Dendritic cell treated with granulocyte-macrophage colony-stimulating factor and Interleukin-4, amounts not matched to agents 40 ng/mL and 50 ng/mL, for 4 days (primary cell): Measurements from ENCODE around the gene RBFOX2.

Source experiments
- H3K27ac Mint-ChIP-seq: one replicate; pipeline ENCODE4 v1.8.0; 2022; ENCODE audit warnings: mild to moderate bottlenecking, mixed read lengths
- H3K27me3 Mint-ChIP-seq: one replicate; pipeline ENCODE4 v1.8.0; 2022; ENCODE audit warnings: mild to moderate bottlenecking, mixed read lengths
- H3K36me3 Mint-ChIP-seq: one replicate; pipeline ENCODE4 v1.8.0; 2022; ENCODE audit warnings: low read depth, mixed read lengths
- H3K4me1 Mint-ChIP-seq: one replicate; pipeline ENCODE4 v1.8.0; 2022; ENCODE audit warnings: low read depth, mixed read lengths
- H3K4me3 Mint-ChIP-seq: one replicate; pipeline ENCODE4 v1.8.0; 2022; ENCODE audit warnings: mild to moderate bottlenecking, moderate library complexity, mixed read lengths
- H3K9me3 Mint-ChIP-seq: one replicate; pipeline ENCODE4 v1.8.0; 2022; ENCODE audit warnings: mixed read lengths
- intact Hi-C: fragments of 100-400 bp; cut with micrococcal nuclease; formaldehyde crosslinking; loops from one replicate; pipeline ENCODE4 v1.15.0; 2022

RBFOX2 gene

GRCh38 chr22:35734517-35734827 lies 294.2 kb downstream of the RBFOX2 start:
- peaks cover 5% of the 10 kb centered on the region for H3K27me3 Mint-ChIP-seq
- intact Hi-C loops, result no loop called here
- no peak overlapping the region for H3K27ac Mint-ChIP-seq
- H3K36me3 Mint-ChIP-seq, result no peaks in the 10 kb centered on the region
- H3K4me3 Mint-ChIP-seq, result no peak overlapping the region
- no peaks in the 10 kb centered on the region for H3K4me1 Mint-ChIP-seq
- H3K9me3 Mint-ChIP-seq, result no peaks in the 10 kb centered on the region

GRCh38 chr22:35733791-35734516 lies 294.7 kb downstream of the RBFOX2 start:
- intact Hi-C loops, result no loop called here
- no peaks in the 10 kb centered on the region for H3K4me1 Mint-ChIP-seq
- H3K4me3 Mint-ChIP-seq, result no peak overlapping the region
- H3K27me3 Mint-ChIP-seq, result peaks cover 5% of the 10 kb centered on the region
- no peaks in the 10 kb centered on the region for H3K36me3 Mint-ChIP-seq
- no peak overlapping the region for H3K27ac Mint-ChIP-seq
- no peaks in the 10 kb centered on the region for H3K9me3 Mint-ChIP-seq

- Mint-ChIP-seq H3K27me3 (peaks cover 5% of the 10 kb centered on the region), H3K4me3 (no peak overlapping the region), H3K9me3 (no peaks in the 10 kb centered on the region), H3K4me1 (no peaks in the 10 kb centered on the region), H3K36me3 (no peaks in the 10 kb centered on the region), H3K27ac (no peak overlapping the region)
- intact Hi-C loops, result no loop called here
These were observed 295.6 kb downstream of the RBFOX2 start for GRCh38 chr22:35733036-35733435.

GRCh38 chr22:35732116-35732515 lies 296.5 kb downstream of the RBFOX2 start:
- no peak overlapping the region for H3K27ac Mint-ChIP-seq
- H3K27me3 Mint-ChIP-seq, result peaks cover 5% of the 10 kb centered on the region
- intact Hi-C loops, result no loop called here
- no peaks in the 10 kb centered on the region for H3K4me1 Mint-ChIP-seq
- H3K9me3 Mint-ChIP-seq, result no peaks in the 10 kb centered on the region
- H3K36me3 Mint-ChIP-seq, result no peaks in the 10 kb centered on the region
- H3K4me3 Mint-ChIP-seq, result no peak overlapping the region

GRCh38 chr22:35731321-35731720 lies 297.3 kb downstream of the RBFOX2 start:
- H3K27me3 Mint-ChIP-seq, result peaks cover 5% of the 10 kb centered on the region
- intact Hi-C loops, result no loop called here

GRCh38 chr22:35729309-35729698 lies 299.3 kb downstream of the RBFOX2 start:
- Mint-ChIP-seq H3K27ac (no peak overlapping the region), H3K9me3 (no peaks in the 10 kb centered on the region), H3K27me3 (peaks cover 5% of the 10 kb centered on the region), H3K36me3 (no peaks in the 10 kb centered on the region), H3K4me1 (no peaks in the 10 kb centered on the region), H3K4me3 (no peak overlapping the region)
- intact Hi-C loops, result no loop called here

More at GRCh38 chr22:35731321-35731720, 297.3 kb downstream of the RBFOX2 start:
- H3K36me3 Mint-ChIP-seq, result no peaks in the 10 kb centered on the region
- no peaks in the 10 kb centered on the region for H3K9me3 Mint-ChIP-seq
- H3K4me1 Mint-ChIP-seq, result no peaks in the 10 kb centered on the region
- H3K4me3 Mint-ChIP-seq, result no peak overlapping the region
- no peak overlapping the region for H3K27ac Mint-ChIP-seq

GRCh38 chr22:35728639-35729308 lies 299.9 kb downstream of the RBFOX2 start:
- H3K27me3 Mint-ChIP-seq, result peaks cover 5% of the 10 kb centered on the region
- no peaks in the 10 kb centered on the region for H3K9me3 Mint-ChIP-seq
- H3K4me3 Mint-ChIP-seq, result no peak overlapping the region
- no peak overlapping the region for H3K27ac Mint-ChIP-seq
- no peaks in the 10 kb centered on the region for H3K4me1 Mint-ChIP-seq
- no peaks in the 10 kb centered on the region for H3K36me3 Mint-ChIP-seq
- intact Hi-C loops, result no loop called here

GRCh38 chr22:35727436-35727835 lies 301.2 kb downstream of the RBFOX2 start:
- Mint-ChIP-seq H3K27me3 (peaks cover 5% of the 10 kb centered on the region), H3K9me3 (no peaks in the 10 kb centered on the region), H3K27ac (no peak overlapping the region)

GRCh38 chr22:35726933-35727332 lies 301.7 kb downstream of the RBFOX2 start:
- Mint-ChIP-seq H3K27ac (no peak overlapping the region), H3K9me3 (no peaks in the 10 kb centered on the region), H3K27me3 (peaks cover 5% of the 10 kb centered on the region), H3K36me3 (no peaks in the 10 kb centered on the region), H3K4me1 (no peaks in the 10 kb centered on the region), H3K4me3 (no peak overlapping the region)
- intact Hi-C loops, result no loop called here

More at GRCh38 chr22:35727436-35727835, 301.2 kb downstream of the RBFOX2 start:
- H3K36me3 Mint-ChIP-seq, result no peaks in the 10 kb centered on the region
- intact Hi-C loops, result no loop called here
- H3K4me3 Mint-ChIP-seq, result no peak overlapping the region
- H3K4me1 Mint-ChIP-seq, result no peaks in the 10 kb centered on the region

GRCh38 chr22:35726398-35726797 lies 302.2 kb downstream of the RBFOX2 start:
- H3K36me3 Mint-ChIP-seq, result no peaks in the 10 kb centered on the region
- H3K4me3 Mint-ChIP-seq, result no peak overlapping the region
- intact Hi-C loops, result no loop called here
- no peak overlapping the region for H3K27ac Mint-ChIP-seq
- H3K27me3 Mint-ChIP-seq, result peaks cover 5% of the 10 kb centered on the region
- no peaks in the 10 kb centered on the region for H3K9me3 Mint-ChIP-seq
- H3K4me1 Mint-ChIP-seq, result no peaks in the 10 kb centered on the region

GRCh38 chr22:35725521-35725920 lies 303.1 kb downstream of the RBFOX2 start:
- Mint-ChIP-seq H3K9me3 (no peaks in the 10 kb centered on the region), H3K4me3 (no peak overlapping the region), H3K4me1 (no peaks in the 10 kb centered on the region), H3K27ac (no peak overlapping the region), H3K27me3 (peaks cover under 1% of the 10 kb centered on the region), H3K36me3 (no peaks in the 10 kb centered on the region)
- intact Hi-C loops, result no loop called here

- H3K27ac Mint-ChIP-seq, result no peak overlapping the region
- no peaks in the 10 kb centered on the region for H3K9me3 Mint-ChIP-seq
- no peaks in the 10 kb centered on the region for H3K36me3 Mint-ChIP-seq
- H3K27me3 Mint-ChIP-seq, result no peaks in the 10 kb centered on the region
- H3K4me3 Mint-ChIP-seq, result no peak overlapping the region
- intact Hi-C loops, result no loop called here
- no peaks in the 10 kb centered on the region for H3K4me1 Mint-ChIP-seq
These were observed 306.7 kb downstream of the RBFOX2 start for GRCh38 chr22:35721960-35722359.

- H3K4me3 Mint-ChIP-seq, result no peak overlapping the region
- H3K9me3 Mint-ChIP-seq, result no peaks in the 10 kb centered on the region
- intact Hi-C loops, result no loop called here
- H3K27me3 Mint-ChIP-seq, result peaks cover 3% of the 10 kb centered on the region
- no peaks in the 10 kb centered on the region for H3K36me3 Mint-ChIP-seq
- H3K4me1 Mint-ChIP-seq, result no peaks in the 10 kb centered on the region
- no peak overlapping the region for H3K27ac Mint-ChIP-seq
These were observed 309.3 kb downstream of the RBFOX2 start for GRCh38 chr22:35719212-35719875.

- intact Hi-C loops, result no loop called here
- H3K36me3 Mint-ChIP-seq, result no peaks in the 10 kb centered on the region
- H3K4me3 Mint-ChIP-seq, result no peak within 1 kb of the TSS
- peaks cover 12% of the 10 kb centered on the region for H3K9me3 Mint-ChIP-seq
- no peak within 1 kb of the TSS for H3K27ac Mint-ChIP-seq
- H3K27me3 Mint-ChIP-seq, result peaks cover 5% of the 10 kb centered on the region
- no peaks in the 10 kb centered on the region for H3K4me1 Mint-ChIP-seq
These were observed 311.1 kb downstream of the RBFOX2 start, which contains the start of gene APOL5 for GRCh38 chr22:35717572-35717971. TSS of gene APOL5 (plus strand) at chr22:35717872. CDS start at chr22:35717872, 0 bp downstream.
